Activated CD4-positive, alpha-beta memory T cell treated with anti-CD3 and anti-CD28 coated beads, Interleukin-2, amount 10 ng/mL, durations not matched to agents 7 days and 5 days (primary cell): Measurements from ENCODE around the gene PRSS12. TPM values are rescaled to one million over a fixed set of nuclear protein-coding genes. Genes with fewer than 3 reads are reported as not detected.

Experiments
- CTCF ChIA-PET: fragments of 350-600 bp; sonication (Branson Sonifier 250); formaldehyde crosslinking; loops from one replicate; lab custom pipeline; 2021; ENCODE audit warnings: antibody characterized with exemption, inconsistent platforms; lab: Charles Lee
- POLR2A ChIA-PET: fragments of 350-600 bp; sonication (Branson Sonifier 250); formaldehyde crosslinking; loops from one replicate; lab custom pipeline; 2021; ENCODE audit warnings: antibody characterized with exemption; lab: Charles Lee
- DNase-seq: peaks from one replicate; pipeline ENCODE4 v3.0.0-alpha.2; 2020
- H3K27ac Mint-ChIP-seq: one replicate; pipeline ENCODE4 v1.8.0; 2021; ENCODE audit warnings: mild to moderate bottlenecking, mixed read lengths
- H3K27me3 Mint-ChIP-seq: one replicate; pipeline ENCODE4 v1.8.0; 2021; ENCODE audit warnings: mixed read lengths
- H3K36me3 Mint-ChIP-seq: one replicate; pipeline ENCODE4 v1.8.0; 2021; ENCODE audit warnings: low read depth, mixed read lengths
- H3K4me1 Mint-ChIP-seq: one replicate; pipeline ENCODE4 v1.8.0; 2021; ENCODE audit warnings: mixed read lengths
- H3K4me3 Mint-ChIP-seq: one replicate; pipeline ENCODE4 v1.8.0; 2021; ENCODE audit warnings: mild to moderate bottlenecking, mixed read lengths
- H3K9me3 Mint-ChIP-seq: one replicate; pipeline ENCODE4 v1.8.0; 2021; ENCODE audit warnings: mixed read lengths
- total RNA-seq, 2 experiments: library from RNA; stranded (reverse); gene quantifications; one replicate each; pipeline ENCODE4 v1.2.3, GENCODE V29; 2021

Gene PRSS12
- total RNA-seq, 2 experiments from 2014 or later, result not detected

DNA sequence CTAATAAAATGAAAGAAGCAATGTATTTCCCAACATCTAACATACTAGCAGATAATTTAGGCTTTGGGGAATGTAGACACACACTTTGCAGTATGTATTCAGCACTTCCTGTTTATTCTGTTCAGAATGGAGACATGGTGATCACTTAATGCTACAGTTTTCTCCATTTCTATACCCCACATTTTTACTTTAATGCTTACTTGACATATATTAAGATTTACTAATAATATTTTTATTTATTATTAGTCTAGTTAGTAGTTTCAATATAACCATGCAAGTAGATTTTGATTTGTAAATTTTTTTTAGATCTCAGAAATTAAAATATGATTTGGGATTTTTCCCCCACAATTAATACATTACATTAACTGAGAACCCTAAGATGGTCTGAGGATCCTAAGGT lies 98.4 kb downstream of the PRSS12 start:
- Mint-ChIP-seq H3K27ac (no peak overlapping the region), H3K9me3 (no peaks in the 10 kb centered on the region), H3K27me3 (peaks cover 3% of the 10 kb centered on the region), H3K36me3 (no peaks in the 10 kb centered on the region), H3K4me1 (no peaks in the 10 kb centered on the region), H3K4me3 (no peak overlapping the region)
- CTCF ChIA-PET, result no interaction called here
- DNase-seq, result no peak
- POLR2A ChIA-PET, result no interaction called here

DNA sequence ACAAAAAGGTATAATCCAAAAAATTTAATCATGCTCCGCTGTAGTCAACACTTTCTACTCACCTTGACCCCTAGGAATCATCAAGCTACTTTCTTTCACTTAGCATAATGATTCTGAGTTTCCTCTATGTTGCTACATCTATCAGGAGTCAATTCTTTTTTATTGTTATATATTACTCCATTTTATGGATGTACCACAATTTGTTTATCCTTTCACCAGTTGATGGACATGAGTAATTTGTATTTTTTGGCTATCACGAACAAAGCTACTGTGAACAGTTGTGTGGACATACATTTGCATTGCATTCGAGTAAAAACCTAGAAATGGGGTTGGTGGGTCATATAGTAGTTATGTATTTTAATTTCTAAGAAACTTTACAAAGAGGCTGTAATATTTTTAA lies 102.9 kb downstream of the PRSS12 start:
- CTCF ChIA-PET, result no interaction called here
- Mint-ChIP-seq H3K27ac (no peak overlapping the region), H3K9me3 (no peaks in the 10 kb centered on the region), H3K36me3 (no peaks in the 10 kb centered on the region), H3K4me3 (no peak overlapping the region), H3K27me3 (no peaks in the 10 kb centered on the region), H3K4me1 (peaks cover 2% of the 10 kb centered on the region)
- DNase-seq, result no peak
- POLR2A ChIA-PET, result no interaction called here

DNA sequence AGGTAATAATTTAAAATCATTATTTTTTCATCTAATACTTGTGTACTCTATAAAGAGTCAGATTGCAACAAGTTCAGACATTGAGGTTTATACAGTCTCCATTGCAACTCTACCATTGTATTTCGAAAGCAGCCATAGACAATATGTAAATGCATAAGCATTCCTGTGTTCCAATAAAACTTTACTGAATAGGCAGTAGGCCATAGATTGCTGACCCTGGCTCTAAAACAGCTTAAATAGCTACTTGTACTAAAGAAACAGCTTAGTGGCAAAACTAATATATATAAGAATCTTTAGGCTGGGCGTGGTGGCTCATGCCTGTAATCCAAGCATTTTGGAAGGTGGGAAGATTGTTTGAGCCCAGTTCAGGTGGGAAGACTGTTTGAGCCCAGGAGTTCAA lies 115.3 kb downstream of the PRSS12 start:
- POLR2A ChIA-PET, result no interaction called here
- no peaks in the 10 kb centered on the region for H3K36me3 Mint-ChIP-seq

DNA sequence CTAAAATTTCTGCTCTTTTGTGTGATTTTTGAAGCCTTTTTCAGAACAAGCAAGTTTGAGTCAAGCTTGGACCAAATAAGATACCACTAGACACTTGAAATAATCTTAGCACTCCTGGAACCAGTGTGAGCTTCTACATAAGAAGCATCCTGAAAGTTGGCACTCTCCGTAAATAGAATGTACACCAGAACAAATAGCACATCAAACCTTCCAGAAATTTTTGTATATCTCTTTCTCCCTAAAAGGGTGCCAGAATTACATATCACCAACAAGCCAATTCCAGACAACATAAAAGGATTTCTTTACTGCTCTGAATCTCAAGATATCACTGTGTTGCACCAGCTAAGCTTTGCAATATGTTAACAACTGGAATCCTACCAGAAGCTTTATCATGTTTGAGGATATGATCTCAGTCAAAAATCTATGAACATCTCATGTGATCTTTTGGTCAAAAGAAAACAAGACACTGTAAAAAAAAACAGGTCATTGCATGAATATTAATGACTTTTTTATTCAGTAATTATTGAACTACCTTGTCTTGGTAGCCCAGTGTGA lies 117.2 kb downstream of the PRSS12 start:
- ChIA-PET POLR2A (no interaction called here), CTCF (no interaction called here)
- no peaks in the 10 kb centered on the region for H3K36me3 Mint-ChIP-seq
- H3K27ac Mint-ChIP-seq, result no peak overlapping the region
- H3K4me1 Mint-ChIP-seq, result no peaks in the 10 kb centered on the region
- peaks cover 4% of the 10 kb centered on the region for H3K27me3 Mint-ChIP-seq
- H3K4me3 Mint-ChIP-seq, result no peak overlapping the region
- H3K9me3 Mint-ChIP-seq, result no peaks in the 10 kb centered on the region
- DNase-seq, result no peak

More for the DNA sequence above, 115.3 kb downstream of the PRSS12 start:
- Mint-ChIP-seq H3K27ac (no peak overlapping the region), H3K9me3 (no peaks in the 10 kb centered on the region), H3K4me1 (no peaks in the 10 kb centered on the region), H3K27me3 (peaks cover 4% of the 10 kb centered on the region), H3K4me3 (no peak overlapping the region)
- no peak for DNase-seq
- CTCF ChIA-PET, result no interaction called here
